ELR (cell line): ENCODE data around the gene BTBD6.
A peak's percentile ranks its signal among the peaks of the same experiment; 100 is the strongest.

Source experiments
- DNase-seq: peaks from one replicate; pipeline ENCODE4 v3.0.0-alpha.2; 2015; ENCODE audit warnings: low read depth

BTBD6 gene

DNA sequence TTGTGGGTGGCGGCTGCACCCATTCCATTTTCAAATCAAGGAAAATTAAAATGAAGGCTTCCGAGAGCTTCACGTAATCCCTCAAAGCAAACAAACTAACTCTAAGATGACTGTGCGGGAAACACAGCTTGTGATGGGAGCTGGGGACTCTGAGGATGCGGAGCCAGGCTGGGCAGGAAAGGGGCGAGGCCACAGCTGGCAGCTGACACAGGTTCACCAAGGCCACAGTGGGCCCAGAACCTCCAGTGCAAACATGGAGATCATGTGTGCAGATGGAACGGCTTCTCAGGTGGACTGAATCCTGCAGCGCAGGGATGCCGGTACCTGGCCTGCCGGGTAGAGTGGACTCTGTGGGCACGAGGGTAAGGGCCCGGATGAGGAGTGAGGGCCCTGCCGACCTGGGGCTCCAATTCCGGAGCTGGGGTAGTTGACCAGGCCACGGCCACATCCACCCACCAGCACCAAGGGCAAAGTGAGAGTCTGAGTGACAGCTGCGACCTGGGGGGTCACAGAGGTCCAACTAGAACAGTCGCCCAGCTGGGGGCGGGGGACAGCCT lies 19.2 kb upstream of the BTBD6 start:
- no peak for DNase-seq

DNA sequence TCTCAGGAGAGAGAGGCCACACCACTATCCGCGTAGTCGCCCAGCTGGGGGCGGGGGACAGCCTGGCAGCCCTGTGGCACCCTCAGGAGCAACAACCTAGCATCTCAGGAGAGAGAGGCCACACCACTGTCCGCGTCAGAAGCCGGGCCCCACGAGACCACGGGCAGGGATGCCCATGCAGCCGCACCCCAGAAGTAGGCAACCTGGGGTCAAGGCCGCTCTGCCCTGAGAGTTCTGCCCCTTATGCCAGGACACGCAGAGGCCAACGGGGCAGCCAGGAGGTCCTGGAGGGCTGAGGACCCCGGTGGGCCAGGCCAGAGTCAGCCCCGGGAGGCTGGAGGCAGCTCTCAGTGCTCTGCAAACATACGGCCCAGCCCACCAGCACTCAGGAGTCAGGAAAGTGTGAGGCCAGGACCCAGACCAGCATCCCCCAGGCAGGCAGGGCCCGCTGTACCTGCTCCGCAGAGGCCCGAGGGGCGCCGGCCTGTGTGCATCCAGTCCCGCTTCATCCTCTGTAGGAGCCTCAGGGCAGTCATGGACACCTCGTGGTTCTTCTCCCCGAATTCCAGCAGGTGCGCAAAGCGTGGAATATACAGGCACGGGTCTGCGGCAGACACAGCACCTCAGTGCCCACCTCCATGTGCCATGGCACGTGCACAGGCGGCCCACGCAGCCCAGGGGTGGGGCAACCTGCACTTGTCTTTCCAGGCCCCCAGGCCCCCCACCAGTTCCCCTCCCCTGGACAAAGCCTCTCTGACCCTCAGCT lies 7.3 kb upstream of the BTBD6 start:
- no peak for DNase-seq

GRCh38 chr14:105241641-105242040 lies 6.7 kb upstream of the BTBD6 start:
- no peak for DNase-seq

- DNase-seq, result no peak
Observed at GRCh38 chr14:105244334-105244733, 4.0 kb upstream of the BTBD6 start.

- DNase-seq, result no peak
Observed at GRCh38 chr14:105247026-105247425, 1.3 kb upstream of the BTBD6 start.

DNA sequence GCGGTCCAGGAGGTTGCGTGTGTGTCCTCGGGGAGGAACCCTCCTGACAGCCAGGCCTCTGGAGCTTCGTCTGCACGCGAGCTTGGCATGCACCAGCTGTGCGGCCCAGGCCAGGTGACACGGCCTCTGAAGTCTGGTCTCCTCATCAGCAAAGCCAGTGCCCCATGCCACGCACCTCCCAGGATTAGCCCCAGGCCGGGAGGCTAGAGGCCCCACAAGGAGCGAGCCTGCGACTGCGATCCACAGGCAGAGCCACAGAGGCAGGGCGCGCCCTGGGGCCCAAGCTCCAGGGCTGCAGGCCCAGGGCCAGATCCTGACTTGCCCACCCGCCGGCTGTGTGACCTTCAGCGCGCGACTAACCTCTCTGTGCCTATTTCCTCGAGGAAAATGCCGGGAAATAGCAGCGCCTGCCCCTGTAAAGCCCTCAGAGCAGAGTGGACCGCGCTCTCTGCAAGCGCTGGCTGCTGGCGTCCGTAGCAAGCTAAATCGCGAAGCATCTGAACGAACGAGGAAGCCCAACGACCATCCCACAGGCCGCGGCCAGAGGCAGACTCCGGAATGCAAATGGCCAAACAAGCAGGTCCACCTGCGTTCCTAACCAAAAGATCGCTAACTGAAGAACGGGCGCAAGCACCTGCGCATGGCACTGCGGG lies 492 bp upstream of the BTBD6 start:
- DNase-seq, result no peak

GRCh38 chr14:105249182-105250007 lies 1.1 kb downstream of the BTBD6 start:
- peak; percentile 35 for DNase-seq

DNA sequence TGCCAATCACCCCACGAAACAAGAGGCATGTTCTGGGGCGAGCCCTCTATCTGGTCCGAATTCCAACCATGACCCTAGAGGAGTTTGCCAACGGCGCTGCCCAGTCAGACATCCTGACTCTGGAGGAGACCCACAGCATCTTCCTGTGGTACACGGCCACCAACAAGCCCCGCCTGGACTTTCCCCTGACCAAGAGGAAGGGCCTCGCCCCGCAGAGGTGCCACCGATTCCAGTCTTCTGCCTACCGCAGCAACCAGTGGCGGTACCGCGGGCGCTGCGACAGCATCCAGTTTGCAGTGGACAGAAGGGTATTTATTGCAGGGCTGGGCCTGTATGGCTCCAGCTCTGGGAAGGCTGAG lies 1.7 kb downstream of the BTBD6 start:
- DNase-seq, result no peak

- DNase-seq, result no peak
Observed at GRCh38 chr14:105250986-105251385, 2.7 kb downstream of the BTBD6 start.

DNA sequence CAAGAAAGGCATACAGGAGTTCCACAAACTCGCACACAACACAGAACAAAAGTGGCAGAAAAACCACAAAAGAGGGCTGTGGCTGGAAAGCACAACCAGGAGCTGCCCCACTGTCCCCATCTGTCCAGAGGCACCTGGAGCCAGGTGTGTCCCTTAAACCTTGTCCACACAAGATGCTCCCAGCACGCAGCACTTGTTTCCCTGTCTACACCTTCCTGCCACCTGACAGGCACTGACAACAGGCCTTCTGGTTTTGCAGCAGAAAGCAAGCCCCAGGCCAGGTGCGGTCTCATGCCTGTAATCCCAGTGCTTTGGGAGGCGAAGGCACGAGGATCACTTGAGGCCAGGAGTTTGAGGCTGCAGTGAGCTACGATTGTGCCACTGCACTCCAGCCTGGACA lies 3.6 kb downstream of the BTBD6 start:
- no peak for DNase-seq

GRCh38 chr14:105252552-105253328 lies 4.4 kb downstream of the BTBD6 start:
- DNase-seq, result no peak

GRCh38 chr14:105253329-105253682 lies 5.0 kb downstream of the BTBD6 start:
- no peak for DNase-seq

DNA sequence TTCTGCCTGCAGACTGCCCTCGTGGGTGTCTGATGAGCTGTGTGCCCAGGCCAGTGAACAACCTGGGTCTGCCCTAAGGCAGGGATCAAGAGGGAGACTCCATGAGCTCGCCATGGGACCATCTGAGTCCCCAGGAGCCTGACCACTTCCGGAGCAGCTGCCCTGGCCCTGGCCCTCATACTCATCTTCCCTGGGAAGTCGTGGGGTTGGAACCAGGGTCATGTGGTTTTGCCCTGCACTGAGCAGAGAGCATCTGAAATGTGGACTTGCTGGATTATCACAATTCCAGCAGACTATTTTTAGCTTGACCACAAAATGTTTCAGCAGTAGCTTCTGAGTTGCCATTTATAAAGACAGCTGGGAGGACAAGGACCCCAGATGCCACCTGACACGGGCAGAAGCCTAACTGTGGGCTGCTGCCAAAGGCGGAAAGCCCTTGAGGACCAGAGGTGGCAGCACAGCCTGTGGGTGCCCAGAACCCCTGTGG lies 6.7 kb downstream of the BTBD6 start:
- peak; percentile 17 for DNase-seq

- DNase-seq, result no peak
Observed at GRCh38 chr14:105256292-105256960, 8.1 kb downstream of the BTBD6 start.

DNA sequence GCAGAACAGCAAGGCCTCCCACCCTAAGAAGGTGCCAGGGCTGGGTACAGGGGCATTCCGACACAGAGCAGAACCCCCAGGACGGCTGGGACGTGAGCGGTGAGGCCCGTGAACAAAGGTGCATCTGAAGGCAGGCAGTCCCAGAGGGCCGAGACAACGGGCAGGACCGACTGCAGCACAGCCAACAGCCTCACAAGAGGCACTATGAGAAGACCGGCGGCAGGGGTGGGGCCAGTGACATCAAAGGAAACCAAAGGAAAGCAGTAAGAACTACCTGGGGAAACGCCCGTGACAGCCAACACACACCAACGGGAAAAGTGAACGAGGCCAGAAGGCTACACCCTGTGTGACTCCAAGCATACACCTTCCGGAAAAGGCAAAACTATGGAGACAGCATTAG lies 9.1 kb downstream of the BTBD6 start:
- no peak for DNase-seq

DNA sequence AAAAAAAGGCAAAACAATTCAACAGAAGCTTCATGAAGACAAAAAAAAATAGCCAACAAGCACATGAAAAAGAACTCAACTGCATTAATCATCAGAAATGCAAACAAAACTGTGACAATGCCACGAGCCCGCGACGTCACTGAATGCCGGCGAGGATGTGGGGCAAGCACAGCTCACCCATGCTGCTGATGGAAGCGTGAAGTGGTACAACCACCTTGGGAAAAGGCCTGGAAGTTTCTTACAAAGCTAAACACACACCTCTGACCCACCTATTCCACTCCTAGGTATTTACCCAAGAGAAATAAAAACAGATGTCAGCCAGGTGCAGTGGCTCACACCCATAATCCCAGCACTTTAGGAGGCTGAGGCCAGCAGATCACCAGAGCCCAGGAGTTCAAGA lies 10.5 kb downstream of the BTBD6 start:
- DNase-seq, result peak; percentile 27

- DNase-seq, result no peak
Observed at GRCh38 chr14:105260959-105261358, 12.6 kb downstream of the BTBD6 start.

DNA sequence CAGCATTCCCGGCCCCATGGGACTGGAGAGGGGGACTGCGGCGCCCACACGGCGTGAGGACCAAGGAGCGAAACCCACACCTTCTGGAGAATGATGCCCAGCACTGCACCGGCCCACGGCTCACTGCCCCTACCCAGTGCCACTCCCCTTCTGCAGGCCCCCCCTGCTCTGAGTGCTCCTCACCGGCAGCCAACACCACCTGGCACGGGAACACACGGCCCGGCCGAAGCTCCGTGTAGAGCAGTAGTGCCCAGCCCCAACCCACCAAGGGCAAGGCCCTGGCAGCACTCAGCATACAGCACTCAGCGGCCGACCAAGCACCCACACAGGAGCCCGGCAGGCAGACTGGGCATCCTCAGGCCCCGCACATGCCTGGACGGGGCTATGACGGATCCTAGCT lies 13.4 kb downstream of the BTBD6 start:
- DNase-seq, result no peak

DNA sequence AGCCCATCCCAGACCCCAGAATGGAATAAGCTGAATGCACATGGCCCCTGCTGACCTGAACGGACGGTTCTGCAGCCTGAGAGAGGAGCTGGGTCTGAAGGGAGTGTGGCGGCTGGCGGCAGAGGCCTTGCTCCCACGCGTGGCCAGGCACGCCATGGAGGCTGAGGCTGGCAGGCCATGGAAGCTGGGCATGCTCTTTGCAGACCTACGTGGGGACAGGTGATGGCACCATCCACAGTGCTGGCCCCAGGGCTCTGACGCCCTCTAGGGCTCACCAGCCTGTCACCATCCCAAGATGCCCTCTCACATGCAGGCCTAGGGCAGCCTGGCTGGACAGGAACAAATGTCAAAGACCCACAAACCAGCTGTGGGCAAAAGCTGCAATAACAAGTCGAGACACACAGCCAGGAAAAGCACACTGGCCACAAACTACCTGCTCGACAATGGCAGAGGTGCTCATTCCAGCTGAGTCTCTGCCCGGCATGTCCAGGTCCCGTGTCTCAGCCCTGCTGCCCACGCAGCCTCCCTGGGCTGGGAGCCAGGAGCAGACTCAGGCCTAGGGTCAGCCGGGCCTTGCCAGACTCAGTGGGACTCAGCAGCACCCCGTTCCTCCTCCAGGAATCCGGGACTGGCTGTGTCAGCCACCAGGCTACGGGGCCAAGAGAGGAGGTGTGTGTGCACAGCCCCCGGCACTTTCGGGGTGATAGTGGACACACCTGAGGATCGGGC lies 19.7 kb downstream of the BTBD6 start:
- DNase-seq, result no peak

- DNase-seq, result no peak
Observed at GRCh38 chr14:105268736-105269354, 20.5 kb downstream of the BTBD6 start.
